ENCODE results near the gene DTX2.
"Not testable (repeated sequence)": the region's sequence is repeated elsewhere in the genome, so short reads cannot be mapped to it uniquely, and the experiment has no call there.

The DTX2 gene

GRCh38 chr7:76495717-76496116, 34.2 kb downstream of the DTX2 start:
- FAIRE-seq, result not testable (repeated sequence)

GRCh38 chr7:76497918-76498582, 36.5 kb downstream of the DTX2 start:
- FAIRE-seq, result not testable (repeated sequence)

DNA sequence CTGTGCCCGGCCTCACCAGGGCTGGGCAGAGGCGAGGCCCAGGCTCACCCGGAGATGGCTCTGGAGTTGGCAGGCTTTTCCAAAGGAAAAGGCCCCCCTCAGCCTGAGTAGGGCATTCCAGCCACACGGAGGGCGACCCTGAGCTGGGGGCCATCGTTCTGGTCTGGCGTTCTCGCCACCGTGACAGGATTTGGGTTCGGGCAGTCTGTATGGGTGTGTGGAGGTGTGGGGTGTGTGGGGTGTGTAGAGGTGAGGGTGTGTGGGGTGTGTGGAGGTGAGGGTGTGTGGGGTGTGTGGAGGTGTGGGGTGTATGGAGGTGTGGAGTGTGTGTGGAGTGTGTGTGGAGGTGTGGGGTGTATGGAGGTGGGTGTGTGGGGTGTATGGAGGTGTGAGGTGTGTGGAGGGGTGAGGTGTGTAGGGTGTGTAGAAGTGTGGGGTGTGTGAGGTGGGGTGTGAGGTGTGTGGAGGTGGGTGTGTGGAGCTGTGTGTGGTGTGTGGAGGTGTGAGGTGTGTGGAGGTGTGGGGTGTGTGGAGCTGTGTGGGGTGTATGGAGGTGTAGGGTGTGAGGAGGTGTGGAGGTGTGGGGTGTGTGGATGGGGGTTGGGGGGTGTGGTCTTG, 37.2 kb downstream of the DTX2 start:
- not testable (repeated sequence) for FAIRE-seq

GRCh38 chr7:76499201-76499923, 37.9 kb downstream of the DTX2 start:
- FAIRE-seq, result not testable (repeated sequence)

GRCh38 chr7:76499924-76500241, 38.4 kb downstream of the DTX2 start:
- not testable (repeated sequence) for FAIRE-seq

DNA sequence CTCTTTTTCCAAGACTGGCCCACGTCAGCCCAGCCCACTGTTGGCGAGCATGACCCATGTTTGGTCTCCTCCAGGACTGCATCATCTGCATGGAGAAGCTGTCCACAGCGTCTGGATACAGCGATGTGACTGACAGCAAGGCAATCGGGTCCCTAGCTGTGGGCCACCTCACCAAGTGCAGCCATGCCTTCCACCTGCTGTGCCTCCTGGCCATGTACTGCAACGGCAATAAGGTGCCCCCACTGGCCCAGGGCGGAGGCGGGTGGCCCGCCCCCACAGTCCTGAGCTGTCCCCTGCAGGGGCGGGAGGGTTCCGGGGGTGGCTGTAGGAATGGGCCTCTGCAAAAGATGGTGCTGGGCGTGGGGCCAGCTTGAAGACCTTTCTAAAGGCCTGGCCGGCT, 40.7 kb downstream of the DTX2 start:
- not testable (repeated sequence) for FAIRE-seq

GRCh38 chr7:76502836-76503235, 41.3 kb downstream of the DTX2 start:
- not testable (repeated sequence) for FAIRE-seq

DNA sequence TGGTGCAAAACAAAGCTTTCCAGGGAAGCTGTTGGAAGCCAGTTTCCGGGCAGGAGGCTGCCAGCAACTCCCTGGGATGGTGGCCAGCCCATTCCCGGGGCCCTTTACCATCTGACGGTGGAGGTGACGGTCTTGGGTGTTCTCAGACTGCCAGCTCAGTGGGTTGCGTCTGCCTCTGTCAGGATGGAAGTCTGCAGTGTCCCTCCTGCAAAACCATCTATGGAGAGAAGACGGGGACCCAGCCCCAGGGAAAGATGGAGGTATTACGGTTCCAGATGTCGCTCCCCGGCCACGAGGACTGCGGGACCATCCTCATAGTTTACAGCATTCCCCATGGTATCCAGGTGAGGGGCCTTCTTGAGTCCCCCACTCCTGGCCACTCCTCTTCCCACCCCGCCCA, 41.7 kb downstream of the DTX2 start:
- FAIRE-seq, result not testable (repeated sequence)

DNA sequence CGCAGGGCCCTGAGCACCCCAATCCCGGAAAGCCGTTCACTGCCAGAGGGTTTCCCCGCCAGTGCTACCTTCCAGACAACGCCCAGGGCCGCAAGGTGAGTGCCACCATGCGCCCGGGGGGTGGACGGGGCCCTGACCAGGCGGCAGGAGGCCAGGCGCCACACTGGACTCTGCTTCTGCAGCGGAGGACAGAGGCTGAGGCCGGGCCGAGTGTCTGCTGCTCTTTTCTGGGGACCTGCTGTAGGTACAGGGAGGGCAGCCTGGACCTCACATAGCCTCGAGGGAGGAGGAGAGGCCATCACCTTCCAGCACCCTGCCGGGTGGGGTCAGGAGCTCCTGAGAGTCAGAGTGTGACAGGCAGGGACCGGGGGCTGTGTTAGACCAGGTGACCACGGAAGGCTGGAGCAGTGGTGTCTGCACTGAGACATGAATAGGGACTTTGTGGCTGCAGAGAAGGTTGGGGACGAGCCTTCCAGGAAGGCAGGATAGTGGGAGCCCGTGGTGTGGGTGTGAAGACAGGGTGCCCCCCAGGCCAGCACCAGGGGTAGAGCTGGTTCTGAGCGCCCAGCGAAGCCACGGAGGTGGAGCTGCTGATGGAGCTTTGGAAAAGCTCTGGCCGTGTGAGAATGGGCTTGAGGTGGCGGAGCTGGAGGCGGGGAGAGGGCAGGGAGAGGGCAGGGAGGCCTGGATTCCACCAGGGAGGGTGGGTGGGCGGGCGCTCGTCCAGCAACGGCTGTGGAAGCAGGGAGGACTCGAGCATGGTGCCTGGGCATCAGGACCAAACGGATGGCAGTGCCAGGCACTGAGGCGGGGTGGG, 43.0 kb downstream of the DTX2 start:
- not testable (repeated sequence) for FAIRE-seq

DNA sequence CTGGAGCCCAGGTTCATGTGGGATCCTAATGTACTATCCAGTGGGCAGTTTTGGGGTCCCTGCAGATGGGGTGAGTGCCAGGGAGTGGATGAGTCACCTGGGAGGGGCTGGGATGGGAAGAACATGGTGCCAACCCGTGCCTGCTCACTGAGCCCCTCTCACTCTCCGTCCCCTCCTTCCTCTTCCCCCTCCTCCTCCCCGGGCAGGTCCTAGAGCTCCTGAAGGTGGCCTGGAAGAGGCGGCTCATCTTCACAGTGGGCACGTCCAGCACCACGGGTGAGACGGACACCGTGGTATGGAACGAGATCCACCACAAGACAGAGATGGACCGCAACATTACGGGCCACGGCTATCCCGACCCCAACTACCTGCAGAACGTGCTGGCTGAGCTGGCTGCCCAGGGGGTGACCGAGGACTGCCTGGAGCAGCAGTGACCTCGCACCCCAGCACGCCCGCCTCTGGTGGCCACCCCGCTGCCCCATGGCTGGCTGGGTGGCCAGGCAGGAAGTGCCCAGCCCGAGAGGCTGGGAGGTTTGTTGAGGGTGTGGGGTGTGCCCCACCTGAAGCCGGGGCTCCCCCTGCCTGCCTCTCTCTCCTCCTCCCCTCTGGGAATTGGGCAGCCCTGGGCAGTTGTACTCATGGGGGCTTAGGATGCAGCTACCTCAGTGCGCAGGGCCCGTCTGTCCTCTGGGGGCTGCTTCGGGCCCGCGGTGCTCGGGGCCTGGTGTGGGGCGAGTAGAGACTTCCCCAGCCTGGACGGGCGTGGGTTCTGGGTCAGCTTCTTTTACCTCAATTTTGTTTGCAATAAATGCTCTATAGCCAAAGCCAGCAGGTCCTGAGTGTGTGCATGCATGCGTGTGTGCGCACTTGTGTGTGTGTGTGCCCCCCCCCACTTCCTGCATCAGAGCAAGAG, 43.9 kb downstream of the DTX2 start:
- no peak for FAIRE-seq

GRCh38 chr7:76506081-76506440, 44.6 kb downstream of the DTX2 start:
- FAIRE-seq, result no peak

- FAIRE-seq, result not testable (repeated sequence)
These were observed 45.1 kb downstream of the DTX2 start for GRCh38 chr7:76506643-76507042.

DNA sequence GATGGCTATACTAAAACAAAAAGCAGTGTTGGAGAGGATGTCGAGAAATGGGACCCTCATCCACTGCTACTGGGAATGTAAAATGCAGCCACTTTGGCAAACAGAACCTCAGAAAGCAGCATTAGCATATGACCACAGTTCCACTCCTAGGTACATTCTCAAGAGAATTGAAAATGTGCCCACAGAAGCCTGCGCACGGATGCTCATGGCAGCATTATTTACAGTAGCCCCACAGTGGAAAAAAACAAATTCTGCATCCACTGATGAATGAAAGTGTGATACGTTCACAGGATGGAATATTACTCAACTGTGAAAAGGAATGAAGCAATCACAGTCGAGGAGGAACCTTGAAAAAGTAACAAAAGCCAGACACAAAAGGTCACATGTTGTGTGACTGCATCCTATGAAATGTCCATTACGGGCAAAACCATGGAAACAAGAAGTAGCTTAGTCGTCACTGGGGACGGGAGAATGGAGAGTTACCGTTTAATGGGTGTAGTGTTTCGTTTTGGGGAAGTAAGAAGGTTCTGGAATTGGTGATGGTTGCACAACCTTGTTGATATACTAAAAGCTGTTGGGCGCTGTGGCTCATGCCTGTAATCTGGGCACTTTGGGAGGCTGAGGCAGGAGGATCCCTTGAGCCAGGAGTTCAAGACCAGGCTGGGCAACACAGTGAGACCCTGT, 46.4 kb downstream of the DTX2 start:
- no peak for FAIRE-seq

DNA sequence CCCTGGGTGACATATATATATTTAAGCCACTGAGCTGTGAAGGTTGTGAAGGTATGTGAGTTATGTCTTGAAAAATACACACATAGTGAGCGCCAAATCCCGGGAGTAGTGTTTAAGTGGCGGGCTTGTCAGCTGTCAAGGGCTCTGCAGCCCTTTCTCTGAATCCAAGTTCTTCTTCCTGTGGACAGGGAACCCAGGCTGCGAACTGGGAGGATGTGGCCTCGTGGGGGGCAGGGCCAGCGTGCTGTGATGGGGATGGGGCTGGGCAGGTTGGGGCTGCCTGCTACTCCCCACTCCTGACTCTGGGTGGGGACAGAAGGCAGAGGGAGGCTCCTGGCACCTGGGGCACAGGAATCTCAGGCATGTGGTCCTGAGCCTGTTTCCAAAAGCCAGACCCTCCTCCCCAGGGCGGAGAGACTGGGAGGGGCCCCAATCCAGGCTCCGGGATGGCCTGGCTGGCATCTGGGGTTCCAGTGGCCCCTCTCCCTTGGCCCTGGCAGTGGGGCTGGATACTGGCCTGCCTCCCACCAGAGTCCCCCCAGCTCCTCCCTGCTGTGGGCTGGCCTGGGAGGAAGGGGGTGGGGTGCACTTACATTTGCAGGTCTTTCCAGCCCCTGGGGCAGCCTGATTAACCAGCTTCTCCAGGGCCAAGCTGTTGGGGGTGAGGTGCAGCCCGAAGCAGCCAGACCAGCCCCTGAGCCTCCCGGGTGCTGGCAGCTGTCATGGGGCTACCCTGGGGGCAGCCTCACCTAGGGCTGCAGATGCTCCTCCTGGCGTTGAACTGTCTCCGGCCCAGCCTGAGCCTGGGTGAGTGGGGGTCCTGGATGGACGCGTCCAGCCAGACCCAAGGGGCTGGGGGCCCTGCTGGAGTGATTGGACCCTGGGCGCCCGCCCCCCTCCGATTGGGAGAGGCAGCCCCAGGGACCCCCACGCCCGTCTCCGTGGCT, 48.7 kb downstream of the DTX2 start, which contains the start of gene UPK3B:
Gene UPK3B (plus strand): TSS at position 622 of the 947 bp plus-strand sequence. CDS start 101 bp downstream, at position 723.
- FAIRE-seq, result no peak

DNA sequence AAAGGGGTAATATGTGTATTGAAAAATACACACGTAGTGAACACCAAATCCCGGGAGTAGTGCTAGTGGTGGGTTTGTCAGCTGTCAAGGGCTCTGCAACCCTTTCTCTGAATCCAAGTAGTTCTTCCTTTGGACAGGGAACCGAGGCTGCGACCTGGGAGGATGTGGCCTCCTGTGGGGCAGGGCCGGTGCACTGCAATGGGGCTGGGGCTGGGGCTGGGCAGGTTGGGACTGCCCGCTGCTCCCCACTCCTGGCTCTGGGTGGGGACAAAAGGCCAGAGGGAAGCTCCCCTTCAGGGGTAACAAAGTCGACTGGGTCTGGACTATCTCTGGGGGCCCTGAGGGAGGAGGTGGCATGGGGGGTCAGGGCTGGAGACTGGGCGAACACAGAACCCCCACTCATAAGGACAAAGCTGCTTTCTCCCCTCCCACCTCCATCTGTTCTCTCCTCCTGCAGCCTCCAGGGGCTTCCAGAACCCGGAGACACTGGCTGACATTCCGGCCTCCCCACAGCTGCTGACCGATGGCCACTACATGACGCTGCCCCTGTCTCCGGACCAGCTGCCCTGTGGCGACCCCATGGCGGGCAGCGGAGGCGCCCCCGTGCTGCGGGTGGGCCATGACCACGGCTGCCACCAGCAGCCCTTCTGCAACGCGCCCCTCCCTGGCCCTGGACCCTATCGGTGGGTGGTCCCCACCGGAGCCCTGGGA, 49.8 kb downstream of the DTX2 start:
- not testable (repeated sequence) for FAIRE-seq

- FAIRE-seq, result not testable (repeated sequence)
These were observed 50.7 kb downstream of the DTX2 start for GRCh38 chr7:76511911-76512885.

DNA sequence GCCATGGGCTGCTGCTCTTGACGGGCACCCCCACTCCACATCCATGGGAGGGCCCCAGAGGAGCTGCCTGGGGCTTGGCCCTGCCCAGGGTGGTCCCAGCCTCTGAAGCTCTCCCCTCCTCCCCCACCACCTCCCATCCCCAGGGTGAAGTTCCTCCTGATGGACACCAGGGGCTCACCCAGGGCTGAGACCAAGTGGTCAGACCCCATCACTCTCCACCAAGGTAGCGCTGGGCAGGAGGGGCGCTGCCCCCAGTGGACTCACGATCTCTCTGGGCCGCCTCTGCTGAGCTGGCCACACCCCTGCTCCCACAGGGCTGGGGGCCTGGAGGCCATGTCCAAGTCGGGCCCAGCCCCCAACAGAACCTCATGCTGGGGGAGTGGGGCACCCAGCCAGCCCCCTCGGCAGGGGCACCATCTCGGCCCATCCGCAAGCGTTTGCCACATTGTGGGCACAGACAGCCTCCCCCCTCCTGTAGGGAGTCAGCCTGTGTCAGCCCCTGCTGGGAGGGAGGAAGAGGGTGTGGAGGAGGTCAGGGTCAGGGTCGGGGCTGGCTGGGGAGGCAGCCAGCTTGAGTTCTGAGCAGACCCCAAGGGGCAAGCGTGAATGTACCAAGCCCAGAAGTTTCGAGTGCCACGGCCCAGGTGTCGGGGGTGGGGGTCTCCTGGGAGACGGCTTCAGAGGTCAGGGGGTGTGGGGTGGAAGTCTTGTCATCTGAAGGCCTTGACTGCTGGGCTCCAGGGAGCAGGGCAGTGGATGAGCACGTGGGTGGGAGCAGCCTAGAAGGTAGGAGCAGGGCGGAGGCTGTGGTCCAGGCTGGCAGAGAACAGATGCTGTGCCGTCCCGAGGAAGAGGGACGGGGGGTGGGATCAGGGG, 51.7 kb downstream of the DTX2 start:
- FAIRE-seq, result no peak
